Measurements from ENCODE around the gene SIRT3. TPM values are rescaled to one million over a fixed set of nuclear protein-coding genes. Genes with fewer than 3 reads are reported as not detected.

Gene SIRT3
- total RNA-seq, 4 donors from 2014 or later = 12.6 to 18.4 (median 14.2) TPM

GRCh38 chr11:282630-283360, 46.7 kb upstream of the SIRT3 start:
- no peak overlapping the region for H3K4me3 ChIP-seq (ENCODE audit: low read depth, poor library complexity, severe bottlenecking)
- intact Hi-C loops (cut with DNase I; ENCODE audit: low total_unique reads) = no loop called here
- peak in 1 of 2 donors; percentile 81 for DNase-seq (ENCODE audit: low spot score in 2 of 2)
- TF ChIP-seq CTCF (IDR thresholded peaks at IDR 0.05) = no peak
- no peak for TF ChIP-seq POLR2A (IDR thresholded peaks at IDR 0.05)
- WGBS, 2 donors = 64 to 65% methylated on average over 13 of the region's 13 CpGs

- TF ChIP-seq CTCF (IDR thresholded peaks at IDR 0.05) (no peak), POLR2A (IDR thresholded peaks at IDR 0.05) (no peak)
- intact Hi-C loops (cut with DNase I; ENCODE audit: low total_unique reads) = no loop called here
- 78 to 80% methylated on average over 4 of the region's 4 CpGs for WGBS, 2 donors
- peak in 1 of 2 donors; percentile 81 for DNase-seq (ENCODE audit: low spot score in 2 of 2)
- no peak overlapping the region for H3K4me3 ChIP-seq (ENCODE audit: low read depth, poor library complexity, severe bottlenecking)
Observed at GRCh38 chr11:282171-282570, 46.0 kb upstream of the SIRT3 start.

GRCh38 chr11:281486-282161, 45.5 kb upstream of the SIRT3 start:
- peak in 1 of 2 donors; percentile 82 for DNase-seq (ENCODE audit: low spot score in 2 of 2)
- intact Hi-C loops (cut with DNase I; ENCODE audit: low total_unique reads) = no loop called here
- no peak for TF ChIP-seq POLR2A (IDR thresholded peaks at IDR 0.05)
- no peak for TF ChIP-seq CTCF (IDR thresholded peaks at IDR 0.05)
- no peak overlapping the region for H3K4me3 ChIP-seq (ENCODE audit: low read depth, poor library complexity, severe bottlenecking)
- 36 to 43% methylated on average over 18 to 26 of the region's 26 CpGs for WGBS, 2 donors

- DNase-seq (ENCODE audit: low spot score in 2 of 2) = peak in 1 of 2 donors; percentile 81
- TF ChIP-seq POLR2A (IDR thresholded peaks at IDR 0.05) = no peak
- TF ChIP-seq CTCF (IDR thresholded peaks at IDR 0.05) = no peak
- no peak overlapping the region for H3K4me3 ChIP-seq (ENCODE audit: low read depth, poor library complexity, severe bottlenecking)
- WGBS, 2 donors = 6 to 11% methylated on average over 22 to 36 of the region's 79 CpGs
- intact Hi-C loops (cut with DNase I; ENCODE audit: low total_unique reads) = no loop called here
Observed at GRCh38 chr11:280706-281485, 44.8 kb upstream of the SIRT3 start.

GRCh38 chr11:279966-280705, 44.0 kb upstream of the SIRT3 start:
- H3K4me3 ChIP-seq (ENCODE audit: low read depth, poor library complexity, severe bottlenecking) = no peak overlapping the region
- 1% methylated on average over 39 to 43 of the region's 85 CpGs for WGBS, 2 donors
- intact Hi-C loops (cut with DNase I; ENCODE audit: low total_unique reads) = no loop called here
- DNase-seq (ENCODE audit: low spot score in 2 of 2) = peak in 1 of 2 donors; percentile 84
- TF ChIP-seq CTCF (IDR thresholded peaks at IDR 0.05) = no peak
- TF ChIP-seq POLR2A (IDR thresholded peaks at IDR 0.05) = no peak
